ENCODE data around the gene SHISA6.

DNA sequence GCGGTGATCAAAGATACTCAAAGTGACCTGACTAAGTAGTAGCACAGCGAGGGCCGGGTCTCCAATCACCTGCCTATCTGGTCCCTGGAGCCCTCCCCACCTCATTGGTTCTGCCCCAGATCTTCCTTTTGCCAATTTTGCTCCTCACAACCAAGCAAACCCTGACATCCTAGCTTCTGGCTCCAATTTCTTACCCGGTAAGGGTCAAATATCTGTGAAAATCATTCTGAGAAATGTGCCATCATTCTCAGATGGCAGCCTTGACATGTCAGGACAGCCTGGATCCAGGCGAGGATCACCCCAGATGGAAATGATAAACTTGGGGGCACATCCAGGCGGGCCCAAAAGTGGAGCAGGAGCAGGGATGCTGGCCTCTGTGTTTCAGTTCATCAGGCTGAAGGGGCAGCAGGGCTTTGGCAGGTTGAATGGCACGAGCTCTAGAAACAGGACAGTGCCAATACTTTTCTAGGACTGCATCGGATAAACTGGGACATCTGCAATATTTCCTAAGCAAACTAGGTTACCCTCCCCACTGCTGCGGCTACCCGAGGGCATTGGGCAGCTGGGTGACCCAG is 83.9 kb downstream of the SHISA6 start:
- TF ChIP-seq, protein P1, sequence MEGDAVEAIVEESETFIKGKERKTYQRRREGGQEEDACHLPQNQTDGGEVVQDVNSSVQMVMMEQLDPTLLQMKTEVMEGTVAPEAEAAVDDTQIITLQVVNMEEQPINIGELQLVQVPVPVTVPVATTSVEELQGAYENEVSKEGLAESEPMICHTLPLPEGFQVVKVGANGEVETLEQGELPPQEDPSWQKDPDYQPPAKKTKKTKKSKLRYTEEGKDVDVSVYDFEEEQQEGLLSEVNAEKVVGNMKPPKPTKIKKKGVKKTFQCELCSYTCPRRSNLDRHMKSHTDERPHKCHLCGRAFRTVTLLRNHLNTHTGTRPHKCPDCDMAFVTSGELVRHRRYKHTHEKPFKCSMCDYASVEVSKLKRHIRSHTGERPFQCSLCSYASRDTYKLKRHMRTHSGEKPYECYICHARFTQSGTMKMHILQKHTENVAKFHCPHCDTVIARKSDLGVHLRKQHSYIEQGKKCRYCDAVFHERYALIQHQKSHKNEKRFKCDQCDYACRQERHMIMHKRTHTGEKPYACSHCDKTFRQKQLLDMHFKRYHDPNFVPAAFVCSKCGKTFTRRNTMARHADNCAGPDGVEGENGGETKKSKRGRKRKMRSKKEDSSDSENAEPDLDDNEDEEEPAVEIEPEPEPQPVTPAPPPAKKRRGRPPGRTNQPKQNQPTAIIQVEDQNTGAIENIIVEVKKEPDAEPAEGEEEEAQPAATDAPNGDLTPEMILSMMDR (conservative IDR thresholded peaks at IDR 0.05; ENCODE audit: low read depth, low read length): no peak
- TF ChIP-seq EZH2 (IDR thresholded peaks at IDR 0.05; ENCODE audit: borderline replicate concordance, low read depth, low read length, poor library complexity, severe bottlenecking): no peak

Data from A673 (cell line).